H54 (cell line): ENCODE measurements around the gene ASB17.

Experiments used
- DNase-seq: peaks from one replicate; pipeline ENCODE4 v3.0.0; 2011; ENCODE audit warnings: low spot score, mixed read lengths; ENCODE audit not compliant: insufficient read length
- FAIRE-seq: peaks from 3 replicates; lab custom pipeline; 2011; peaks lifted over from hg19 to GRCh38; lab: Jason Lieb, UNC
- POLR2A ChIP-seq: IDR thresholded peaks from 2 replicates; pipeline ENCODE4 v1.6.1; 2011; ENCODE audit warnings: low read depth, mild to moderate bottlenecking, low read length

ASB17 gene

DNA sequence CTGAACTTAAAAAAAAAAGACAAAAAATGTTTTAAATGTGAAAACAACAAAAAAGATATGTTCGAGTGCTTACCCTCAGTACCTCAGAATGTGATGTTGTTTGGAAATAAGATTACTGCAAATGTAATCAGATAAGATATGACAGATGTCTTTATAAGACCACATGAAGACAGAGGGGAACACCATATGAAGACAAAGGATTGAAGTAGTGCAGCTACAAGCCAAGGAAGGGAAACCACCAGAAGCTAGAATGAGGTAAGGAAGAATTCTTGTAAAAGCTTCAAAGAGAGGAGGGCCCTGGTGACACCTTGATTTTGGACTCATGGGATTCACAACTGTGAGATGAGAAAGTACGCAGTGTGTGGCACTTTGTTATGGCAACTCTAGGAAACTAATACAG, 15.4 kb downstream of the ASB17 start:
- FAIRE-seq (no peak), DNase-seq (no peak)
- TF ChIP-seq POLR2A = no peak

DNA sequence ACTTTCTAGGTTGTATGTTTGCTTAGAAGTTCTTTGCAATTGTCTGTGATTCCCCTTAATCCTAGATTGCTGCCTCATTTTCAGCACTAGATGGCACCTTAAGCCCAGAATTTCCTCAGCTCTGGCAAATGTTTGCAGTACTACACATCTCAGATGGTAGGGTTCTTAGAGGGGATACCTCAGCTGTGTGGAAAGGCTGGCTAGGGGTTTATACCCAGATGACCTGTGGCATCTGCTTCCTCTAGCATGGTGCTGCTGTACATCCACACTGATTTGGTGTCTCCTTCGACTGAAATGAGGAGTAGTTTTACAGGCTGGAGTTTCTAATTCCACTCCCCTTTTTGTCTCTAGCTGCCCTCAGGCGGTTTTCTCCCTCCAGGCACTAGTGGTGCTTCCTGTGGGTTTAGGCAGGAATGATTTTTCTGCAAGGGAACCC, 23.5 kb downstream of the ASB17 start:
- TF ChIP-seq POLR2A = no peak
- DNase-seq (no peak), FAIRE-seq (peak; percentile 89)

DNA sequence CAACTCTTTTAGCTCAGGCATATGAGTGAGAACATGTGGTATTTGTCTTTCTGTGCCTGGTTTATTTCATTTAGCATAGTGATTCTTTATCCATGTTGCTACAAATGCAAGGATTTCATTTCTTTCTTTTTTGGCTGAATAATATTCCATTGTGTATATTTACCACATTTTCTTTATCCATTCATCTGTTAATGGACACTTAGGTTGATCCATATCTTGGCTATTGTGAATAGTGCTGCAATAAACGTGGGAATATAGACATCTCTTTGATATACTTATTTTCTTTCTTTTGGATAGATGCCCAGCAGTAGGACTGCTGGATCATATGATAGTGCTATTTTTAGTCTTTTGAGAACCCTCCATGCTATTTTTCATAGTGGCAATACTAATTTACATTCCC, 30.8 kb downstream of the ASB17 start:
- FAIRE-seq = no peak
- no peak for DNase-seq
- no peak for TF ChIP-seq POLR2A

DNA sequence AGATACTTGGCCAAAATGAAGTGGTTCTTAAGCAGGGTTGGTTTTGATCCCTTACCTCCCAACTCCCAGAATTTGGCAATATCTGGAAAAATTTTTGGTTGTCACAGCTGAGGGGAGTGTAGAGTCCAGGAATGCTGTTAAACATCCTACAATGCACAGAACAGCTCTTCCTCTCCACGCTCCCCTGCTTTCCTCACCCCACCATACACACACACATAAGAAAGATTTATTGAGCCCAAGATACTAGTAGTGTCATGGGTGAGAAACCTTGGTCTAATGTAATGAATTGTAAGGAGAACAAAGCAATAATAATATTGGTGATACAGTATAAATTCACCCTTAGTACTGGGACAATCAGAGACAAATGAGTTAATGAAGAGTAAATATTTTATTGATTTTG, 47.8 kb downstream of the ASB17 start:
- DNase-seq = no peak
- TF ChIP-seq POLR2A = no peak
- no peak for FAIRE-seq

DNA sequence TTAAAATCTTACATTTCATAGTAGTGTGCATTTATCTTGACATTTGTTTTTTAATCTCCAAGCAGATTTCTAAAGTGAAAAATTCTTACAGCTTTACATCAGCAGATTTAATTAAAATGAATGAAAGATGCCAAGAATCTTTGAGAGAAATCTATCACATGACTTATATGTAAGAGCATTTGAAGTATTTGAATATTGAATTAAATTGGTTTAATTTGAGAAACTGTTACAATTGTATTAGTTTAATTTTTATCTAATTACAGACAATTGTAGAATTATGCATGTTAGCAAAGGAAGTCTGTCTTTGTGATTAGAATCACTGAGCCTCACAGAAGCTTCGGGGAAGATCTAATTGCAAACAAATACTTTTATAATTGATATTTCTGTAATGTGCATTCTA, 52.2 kb downstream of the ASB17 start:
- FAIRE-seq = no peak
- DNase-seq = no peak
- no peak for TF ChIP-seq POLR2A

DNA sequence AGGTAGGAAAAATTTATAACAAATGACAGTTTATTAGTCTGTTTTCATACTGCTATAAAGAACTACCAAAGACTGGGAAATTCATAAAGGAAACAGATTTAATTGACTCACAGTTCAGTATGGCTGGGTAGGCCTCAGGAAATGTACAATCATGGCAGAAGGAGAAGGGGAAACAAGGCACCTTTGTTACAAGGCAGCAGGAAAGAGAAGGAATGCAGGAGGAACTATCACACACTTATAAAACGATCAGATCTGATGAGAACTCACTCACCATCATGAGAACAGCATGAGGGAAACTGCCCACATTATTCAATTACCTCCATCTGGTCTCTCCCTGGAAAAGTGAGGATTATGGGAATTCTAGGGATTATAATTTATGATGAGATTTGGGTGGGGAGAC, 61.3 kb downstream of the ASB17 start:
- DNase-seq (no peak), FAIRE-seq (no peak)
- no peak for TF ChIP-seq POLR2A
